A549 (cell line): ENCODE measurements around the gene EPS8L3. TPM values are rescaled to one million over a fixed set of nuclear protein-coding genes. Genes with fewer than 3 reads are reported as not detected.

Experiments
- ATAC-seq, 2 experiments: fragments of 200-7000 bp in 1 of 2; fragments of >200 bp in 1 of 2; cut with Nextera tagmentation in 1 of 2; cut with Tn5 transposase in 1 of 2; 3 replicates each; pipeline versions ENCODE4 v1.8.0 to v1.9.1; 2018 to 2020; ENCODE audit warnings: mild to moderate bottlenecking in 1 of 2, moderate library complexity in 1 of 2
- CTCF ChIA-PET: fragments of 300-600 bp; sonication (Branson Sonifier 250); formaldehyde crosslinking; extraction: SDS; loops from one replicate; lab custom pipeline; 2021; ENCODE audit warnings: antibody characterized with exemption, inconsistent platforms; lab: Yijun Ruan, JAX
- POLR2A ChIA-PET: fragments of 350-600 bp; formaldehyde crosslinking; extraction: SDS; loops from one replicate; lab custom pipeline; 2021; ENCODE audit warnings: antibody characterized with exemption, inconsistent platforms; lab: Yijun Ruan, JAX
- DNase-seq, 2 experiments: peaks; one replicate each; pipeline versions ENCODE4 v3.0.0 to v3.0.0-alpha.2; 2011 to 2016; ENCODE audit warnings: low read depth in 1 of 2, low spot score in 1 of 2
- FAIRE-seq: peaks from 2 replicates; lab custom pipeline; 2011; peaks lifted over from hg19 to GRCh38; lab: Jason Lieb, UNC
- H3K27ac ChIP-seq, 2 experiments: fragments of >200 bp; sonication (Bioruptor Twin); formaldehyde crosslinking; 3 replicates each; pipeline ENCODE4 v1.5.1; 2016 to 2017
- H3K4me1 ChIP-seq: fragments of >200 bp; sonication (Bioruptor Twin); formaldehyde crosslinking; 3 replicates; pipeline ENCODE4 v1.6.1; 2016
- H3K4me2 ChIP-seq: fragments of >200 bp; sonication (Bioruptor Twin); formaldehyde crosslinking; 3 replicates; pipeline ENCODE4 v1.6.1; 2016
- H3K4me3 ChIP-seq: fragments of >200 bp; sonication (Bioruptor Twin); formaldehyde crosslinking; 3 replicates; pipeline ENCODE4 v1.5.1; 2016
- H3K9me3 ChIP-seq: fragments of >200 bp; sonication (Bioruptor Twin); formaldehyde crosslinking; 3 replicates; pipeline ENCODE4 v1.6.1; 2016
- ATOH8 ChIP-seq: fragments of 250-450 bp; sonication (Bioruptor Pico); IDR thresholded peaks from 2 replicates; pipeline ENCODE4 v1.5.0; 2020; ENCODE audit warnings: low read depth, mild to moderate bottlenecking, moderate library complexity
- CBX2 ChIP-seq: fragments of 200-600 bp; sonication (generic); IDR thresholded peaks from 2 replicates; pipeline ENCODE4 v1.6.1; 2016; ENCODE audit warnings: low read depth, mild to moderate bottlenecking, borderline replicate concordance
- CBX8 ChIP-seq: fragments of 200-600 bp; sonication (generic); IDR thresholded peaks from 2 replicates; pipeline ENCODE4 v1.6.1; 2016
- CTCF ChIP-seq: fragments of >200 bp; sonication (Bioruptor Twin); formaldehyde crosslinking; IDR thresholded peaks from 3 replicates; pipeline ENCODE4 v1.5.1; 2016
- EHF ChIP-seq: fragments of 250-450 bp; sonication (Bioruptor Pico); IDR thresholded peaks from 2 replicates; pipeline ENCODE4 v1.5.0; 2020; ENCODE audit warnings: mild to moderate bottlenecking
- EHMT2 ChIP-seq: fragments of 200-600 bp; sonication (generic); IDR thresholded peaks from 2 replicates; pipeline ENCODE4 v1.6.1; 2016; ENCODE audit warnings: antibody characterized with exemption, low read depth, mild to moderate bottlenecking, moderate library complexity
- FOSB ChIP-seq: fragments of 250-450 bp; sonication (Bioruptor Pico); IDR thresholded peaks from 2 replicates; pipeline ENCODE4 v1.5.0; 2020; ENCODE audit warnings: mild to moderate bottlenecking, moderate library complexity
- FOSL2 ChIP-seq, 2 experiments: fragments of 450-650 bp in 1 of 2; fragments of >200 bp in 1 of 2; sonication (Bioruptor Twin) in 1 of 2; formaldehyde crosslinking; IDR thresholded peaks; 2 replicates each; pipeline versions ENCODE4 v1.5.0 to v1.6.1; 2016 to 2020; ENCODE audit warnings: mild to moderate bottlenecking in 1 of 2, moderate library complexity in 1 of 2
- FOXS1 ChIP-seq: fragments of 250-450 bp; sonication (Bioruptor Pico); IDR thresholded peaks from 2 replicates; pipeline ENCODE4 v1.5.0; 2020; ENCODE audit warnings: mild to moderate bottlenecking, moderate library complexity
- GATA3 ChIP-seq: IDR thresholded peaks from 2 replicates; pipeline ENCODE4 v1.6.1; 2012; ENCODE audit warnings: borderline replicate concordance
- KDM5A ChIP-seq: fragments of 200-600 bp; sonication (generic); IDR thresholded peaks from 2 replicates; pipeline ENCODE4 v1.6.1; 2016; ENCODE audit warnings: antibody characterized with exemption, mild to moderate bottlenecking
- MAFK ChIP-seq: fragments of 450-650 bp; IDR thresholded peaks from 2 replicates; pipeline ENCODE4 v1.6.1; 2014; ENCODE audit not compliant: partially characterized antibody
- NFE2L2 ChIP-seq: fragments of 150-350 bp; conservative IDR thresholded peaks from 2 replicates; pipeline ENCODE4 v1.6.1; 2014; ENCODE audit warnings: low read length
- NPAS2 ChIP-seq: fragments of 250-450 bp; sonication (Bioruptor Pico); IDR thresholded peaks from 2 replicates; pipeline ENCODE4 v1.8.0; 2022; ENCODE audit warnings: mild to moderate bottlenecking, moderate library complexity, borderline replicate concordance
- POLR2AphosphoS2 ChIP-seq: conservative IDR thresholded peaks from 2 replicates; pipeline ENCODE4 v1.6.1; 2012; ENCODE audit warnings: low read length, improper control_type of control experiment, inconsistent platforms
- RAD21 ChIP-seq, 2 experiments: fragments of >200 bp in 1 of 2; sonication (Bioruptor Twin) in 1 of 2; formaldehyde crosslinking in 1 of 2; IDR thresholded peaks in 1 of 2; conservative IDR thresholded peaks in 1 of 2; 2 replicates in 1 of 2; 3 replicates in 1 of 2; pipeline ENCODE4 v1.6.1; 2012 to 2018; ENCODE audit warnings: inconsistent platforms in 1 of 2
- SMC3 ChIP-seq: fragments of >200 bp; sonication (Bioruptor Twin); formaldehyde crosslinking; IDR thresholded peaks from 3 replicates; pipeline ENCODE4 v1.6.1; 2018; ENCODE audit warnings: inconsistent platforms
- ZC3H11A ChIP-seq: fragments of 450-650 bp; IDR thresholded peaks from 2 replicates; pipeline ENCODE4 v1.6.1; 2014; ENCODE audit warnings: antibody characterized with exemption, mild to moderate bottlenecking
- ZNF302 ChIP-seq: fragments of 250-450 bp; sonication (Bioruptor Pico); IDR thresholded peaks from 2 replicates; pipeline ENCODE4 v1.9.0; 2021; ENCODE audit warnings: inconsistent platforms, mild to moderate bottlenecking, moderate library complexity
- ZSCAN20 ChIP-seq: fragments of 250-450 bp; sonication (Bioruptor Pico); IDR thresholded peaks from 2 replicates; pipeline ENCODE4 v1.8.0; 2022; ENCODE audit warnings: mild to moderate bottlenecking, moderate library complexity
- WGBS: methylation state at CpG from one replicate; pipeline ENCODE4 v1.1.6; 2017; ENCODE audit errors: missing lambda C conversion rate; 5-methylcytosine and 5-hydroxymethylcytosine counted together
- polyA plus RNA-seq, 4 experiments: library from polyadenylated mRNA; depleted of rRNA in 3 of 4; stranded (reverse); fragments of >200 nt; fragmentation: RNase III in 1 of 4; extraction: RNeasy Plus Mini Kit Qiagen cat#74134 plus additional on column Dnase treatment in 1 of 4; gene quantifications; 2 replicates in 3 of 4; 3 replicates in 1 of 4; pipeline ENCODE4 v1.2.3, GENCODE V29; 2011 to 2017

The EPS8L3 gene
- polyA plus RNA-seq, 2 of the 4 experiments (the other 2 are of a cell fraction), result 3.3 to 5.1 TPM

- no peak overlapping the region for H3K4me3 ChIP-seq
- no peak for FAIRE-seq
- POLR2A ChIA-PET, result no interaction called here
- TF ChIP-seq ZSCAN20 (CRISPR knock-in tag) (no peak), EHMT2 (no peak), ZNF302 (CRISPR knock-in tag) (no peak), KDM5A (no peak), NPAS2 (CRISPR knock-in tag) (no peak), GATA3 (no peak), EHF (CRISPR knock-in tag) (no peak), SMC3 (no peak), CBX2 (no peak)
- TF ChIP-seq, all 56 proteins: peak for 0
- 89% methylated on average over 5 of the region's 5 CpGs for WGBS
- ATAC-seq (no peak), DNase-seq (no peak)
- no peaks in the 10 kb centered on the region for H3K9me3 ChIP-seq
- H3K27ac ChIP-seq, result peak overlapping the region in 1 of 2 experiments; percentile 46; a peak in 1 of 6 replicates
- no peak overlapping the region for H3K4me2 ChIP-seq
- CTCF ChIA-PET, result interaction anchor here (1.0 to 1.5 kb wide), 3 partner anchors 13 to 71 kb away, joined by 3 to 5 read pairs (median 3); no protein-coding TSS in a partner anchor
- peaks cover 14% of the 10 kb centered on the region; the same call in 2 of the 3 replicates for H3K4me1 ChIP-seq
Observed at GRCh38 chr1:109721042-109721441, 42.7 kb downstream of the EPS8L3 start.

- ChIA-PET CTCF (interaction anchor here (1.0 to 1.2 kb wide), 2 partner anchors 31 to 173 kb away, joined by 3 read pairs; no protein-coding TSS in a partner anchor), POLR2A (no interaction called here)
- peak; percentile 96 for TF ChIP-seq NFE2L2
- TF ChIP-seq MAFK, result peak; percentile 97
- TF ChIP-seq ZC3H11A, result no peak
- TF ChIP-seq POLR2AphosphoS2, result no peak
- TF ChIP-seq FOSB (CRISPR knock-in tag), result no peak
- TF ChIP-seq FOXS1 (CRISPR knock-in tag), result peak; percentile 62
- TF ChIP-seq ATOH8, result 0 out of 2 replicates have a peak, but pooled peaks have one; percentile 40
- TF ChIP-seq CBX8, result no peak
- no peak for TF ChIP-seq FOSL2 (IDR thresholded peaks at IDR 0.05)
- peak; percentile 75 for TF ChIP-seq FOSL2 (CRISPR knock-in tag; IDR thresholded peaks at IDR 0.05)
- ATAC-seq, result peak in 1 of 2 experiments; percentile 35; a peak in 2 of 6 replicates
- no peak for FAIRE-seq
- WGBS, result 46% methylated on average over 5 of the region's 5 CpGs
- Histone ChIP-seq H3K9me3 (no peaks in the 10 kb centered on the region), H3K4me1 (peaks cover 14% of the 10 kb centered on the region; the same call in 2 of the 3 replicates), H3K4me3 (no peak overlapping the region), H3K4me2 (0 out of 3 replicates have a peak overlapping the region, but pooled peaks have one; percentile 14), H3K27ac (peak overlapping the region; percentile 63 to 85)
- peak in 1 of 2 experiments; percentile 24 for DNase-seq
Observed at GRCh38 chr1:109719337-109719837, 44.3 kb downstream of the EPS8L3 start.

- POLR2A ChIA-PET, result no interaction called here
- Histone ChIP-seq H3K4me1 (peaks cover 14% of the 10 kb centered on the region; the same call in 2 of the 3 replicates), H3K4me2 (no peak overlapping the region), H3K4me3 (no peak overlapping the region), H3K27ac (peak overlapping the region; percentile 63 to 85), H3K9me3 (no peaks in the 10 kb centered on the region)
- 0 out of 3 replicates have a peak, but pooled peaks have one; percentile 15 for TF ChIP-seq SMC3
- peak in 1 of 2 experiments; percentile 52; a peak in 4 of 5 replicates for TF ChIP-seq RAD21 (conservative IDR thresholded peaks at IDR 0.05 in 1 of 2, IDR thresholded peaks at IDR 0.05 in 1 of 2)
- TF ChIP-seq CBX2, result no peak
- TF ChIP-seq CTCF, result peak; percentile 25; the same call in 1 of the 3 replicates
- TF ChIP-seq ZNF302 (CRISPR knock-in tag), result no peak
- ATAC-seq (peak; percentile 66 to 80; a peak in 4 of 6 replicates), FAIRE-seq (no peak), DNase-seq (peak; percentile 17 to 66)
- 85% methylated on average over 2 of the region's 2 CpGs for WGBS
- CTCF ChIA-PET, result interaction anchor here (1.0 to 3.2 kb wide), 2 partner anchors 32 to 55 kb away, joined by 3 to 13 read pairs; no protein-coding TSS in a partner anchor
Observed at GRCh38 chr1:109718495-109718894, 45.2 kb downstream of the EPS8L3 start.
